GM21723 (cell line): ENCODE measurements around the gene TMEM8B.
A peak's percentile ranks its signal among the peaks of the same experiment; 100 is the strongest.

ENCODE experiments used
- ATAC-seq: cut with Tn5 transposase; IDR thresholded peaks from one replicate; pipeline ENCODE4 v1.9.1; 2021; ENCODE audit warnings: mild to moderate bottlenecking, moderate library complexity; ENCODE audit not compliant: unreplicated experiment

TMEM8B gene, protein sequence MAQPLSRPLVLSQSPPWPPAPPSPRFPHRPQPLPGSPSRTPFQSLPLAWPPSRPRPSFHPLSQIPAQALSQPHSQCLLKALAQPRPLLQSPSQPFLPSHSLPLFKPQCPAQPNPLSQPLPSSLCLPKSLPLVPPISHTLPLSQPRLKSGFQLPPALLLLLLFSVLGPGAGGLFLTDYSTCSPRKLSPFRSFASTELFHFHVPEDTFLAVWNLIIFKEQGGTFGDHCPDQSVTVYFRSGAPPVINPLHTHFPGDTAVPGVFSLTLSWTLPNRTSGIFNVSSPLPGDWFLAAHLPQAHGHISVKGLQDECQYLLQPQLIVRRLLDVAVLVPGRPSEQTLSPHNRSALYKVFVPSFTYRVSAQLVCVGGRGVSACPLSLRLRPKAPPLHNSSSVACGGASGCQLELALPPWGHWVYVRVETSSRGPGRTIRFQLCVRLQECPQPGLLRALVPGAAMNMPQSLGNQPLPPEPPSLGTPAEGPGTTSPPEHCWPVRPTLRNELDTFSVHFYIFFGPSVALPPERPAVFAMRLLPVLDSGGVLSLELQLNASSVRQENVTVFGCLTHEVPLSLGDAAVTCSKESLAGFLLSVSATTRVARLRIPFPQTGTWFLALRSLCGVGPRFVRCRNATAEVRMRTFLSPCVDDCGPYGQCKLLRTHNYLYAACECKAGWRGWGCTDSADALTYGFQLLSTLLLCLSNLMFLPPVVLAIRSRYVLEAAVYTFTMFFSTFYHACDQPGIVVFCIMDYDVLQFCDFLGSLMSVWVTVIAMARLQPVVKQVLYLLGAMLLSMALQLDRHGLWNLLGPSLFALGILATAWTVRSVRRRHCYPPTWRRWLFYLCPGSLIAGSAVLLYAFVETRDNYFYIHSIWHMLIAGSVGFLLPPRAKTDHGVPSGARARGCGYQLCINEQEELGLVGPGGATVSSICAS

DNA sequence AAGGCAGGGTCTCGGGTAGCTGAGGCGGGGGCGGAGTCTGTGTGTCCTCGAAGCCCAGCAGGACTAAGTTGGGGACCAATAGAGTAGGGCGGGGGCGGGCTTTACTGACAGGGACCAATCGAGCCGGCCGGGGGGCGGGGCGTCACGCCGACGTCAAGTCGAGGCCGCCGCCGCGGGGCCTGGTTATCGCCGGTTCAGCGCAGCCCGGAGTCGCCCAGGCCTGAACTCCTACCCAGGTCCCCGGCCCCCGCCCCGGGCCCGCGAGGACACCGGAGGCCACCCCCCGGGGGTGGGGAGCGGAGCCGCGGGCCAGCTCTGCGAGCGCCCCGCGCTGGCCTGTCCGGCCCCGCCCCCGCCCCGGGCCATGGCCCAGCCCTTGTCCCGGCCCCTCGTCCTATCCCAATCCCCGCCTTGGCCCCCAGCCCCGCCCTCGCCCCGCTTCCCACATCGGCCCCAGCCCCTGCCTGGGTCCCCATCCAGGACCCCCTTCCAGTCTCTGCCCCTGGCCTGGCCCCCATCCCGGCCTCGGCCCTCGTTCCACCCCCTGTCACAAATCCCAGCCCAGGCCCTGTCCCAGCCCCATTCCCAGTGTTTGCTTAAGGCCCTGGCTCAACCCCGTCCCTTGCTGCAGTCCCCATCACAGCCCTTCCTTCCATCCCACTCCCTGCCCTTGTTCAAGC lies at the start of gene TMEM8B:
Gene TMEM8B (plus strand): TSS at position 145 of the 680 bp plus-strand sequence. CDS start 220 bp downstream, at position 365.
- ATAC-seq, result peak; percentile 78

DNA sequence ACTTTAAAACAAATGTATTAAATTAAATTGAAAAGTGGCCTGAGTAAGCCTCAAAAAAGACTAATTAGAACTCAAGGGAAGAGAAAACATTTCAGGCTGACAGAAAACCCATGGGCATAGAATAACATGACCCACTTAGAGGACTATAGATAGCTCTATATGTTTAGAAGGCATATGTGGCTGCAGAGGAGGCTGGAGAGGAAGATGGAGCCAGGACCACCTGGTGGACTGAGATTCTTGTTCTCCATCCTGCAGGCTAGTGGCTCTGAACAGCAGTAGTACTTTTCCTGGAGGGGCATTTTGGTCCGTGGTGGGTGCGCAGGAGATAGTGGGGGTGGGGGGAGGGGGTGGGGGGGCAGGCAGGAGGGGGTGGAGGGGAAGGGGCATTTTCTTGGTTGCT lies 48.0 kb upstream of the TMEM8B start:
- no peak for ATAC-seq

DNA sequence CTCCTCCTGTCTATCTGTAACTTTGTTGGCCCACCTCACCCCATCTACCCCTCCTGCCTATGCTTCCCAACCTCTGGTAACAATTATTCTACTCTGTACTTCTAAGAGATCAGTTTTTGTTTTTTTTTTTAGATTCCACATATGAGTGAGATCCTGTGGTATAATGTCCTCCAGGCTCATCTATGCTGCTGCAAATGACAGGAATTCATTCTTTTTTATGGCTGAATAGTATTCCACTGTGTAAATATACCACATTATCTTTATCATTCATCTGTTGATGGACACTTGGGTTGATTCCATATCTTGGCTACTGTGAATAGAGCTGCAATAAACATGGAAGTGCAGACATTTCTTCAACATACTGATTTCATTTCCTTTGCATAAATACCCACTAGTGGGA lies 45.6 kb upstream of the TMEM8B start:
- ATAC-seq, result no peak

DNA sequence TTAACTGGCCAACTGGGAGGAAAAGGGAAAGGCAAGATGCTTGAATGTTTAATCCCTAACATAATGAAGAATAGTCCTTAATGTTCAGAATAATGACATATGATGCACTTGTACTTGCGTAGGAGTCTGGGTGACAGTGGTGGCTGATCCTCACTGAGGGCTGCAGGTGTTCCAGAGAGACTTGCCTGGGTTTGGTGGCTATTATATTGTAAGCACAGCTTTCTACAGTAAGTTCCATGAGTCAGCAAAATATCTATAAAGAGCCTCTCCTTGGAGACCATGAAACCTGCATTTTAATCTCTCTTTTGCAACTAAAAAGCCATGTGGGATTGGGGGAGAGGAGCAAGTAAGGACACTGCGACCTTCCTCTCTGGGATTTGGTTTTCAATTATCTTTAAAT lies 39.5 kb upstream of the TMEM8B start:
- no peak for ATAC-seq

DNA sequence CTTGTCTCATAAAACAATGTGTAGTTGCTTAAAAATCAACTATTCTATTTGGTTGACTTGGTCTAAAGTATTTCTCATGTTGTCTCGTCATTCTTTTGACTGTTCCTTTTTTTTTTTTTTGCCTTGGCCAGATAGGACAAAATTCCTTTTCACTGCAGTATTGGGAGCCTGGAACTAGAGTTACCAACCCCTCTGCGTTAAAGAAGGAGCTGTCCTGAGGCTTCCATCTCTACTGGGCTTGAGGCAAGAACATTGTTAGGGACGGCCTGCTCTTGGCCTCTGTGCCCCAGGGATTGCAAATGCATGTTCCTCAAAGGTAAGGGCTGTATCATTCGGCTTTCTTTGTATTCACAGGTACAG lies 39.0 kb upstream of the TMEM8B start:
- no peak for ATAC-seq

DNA sequence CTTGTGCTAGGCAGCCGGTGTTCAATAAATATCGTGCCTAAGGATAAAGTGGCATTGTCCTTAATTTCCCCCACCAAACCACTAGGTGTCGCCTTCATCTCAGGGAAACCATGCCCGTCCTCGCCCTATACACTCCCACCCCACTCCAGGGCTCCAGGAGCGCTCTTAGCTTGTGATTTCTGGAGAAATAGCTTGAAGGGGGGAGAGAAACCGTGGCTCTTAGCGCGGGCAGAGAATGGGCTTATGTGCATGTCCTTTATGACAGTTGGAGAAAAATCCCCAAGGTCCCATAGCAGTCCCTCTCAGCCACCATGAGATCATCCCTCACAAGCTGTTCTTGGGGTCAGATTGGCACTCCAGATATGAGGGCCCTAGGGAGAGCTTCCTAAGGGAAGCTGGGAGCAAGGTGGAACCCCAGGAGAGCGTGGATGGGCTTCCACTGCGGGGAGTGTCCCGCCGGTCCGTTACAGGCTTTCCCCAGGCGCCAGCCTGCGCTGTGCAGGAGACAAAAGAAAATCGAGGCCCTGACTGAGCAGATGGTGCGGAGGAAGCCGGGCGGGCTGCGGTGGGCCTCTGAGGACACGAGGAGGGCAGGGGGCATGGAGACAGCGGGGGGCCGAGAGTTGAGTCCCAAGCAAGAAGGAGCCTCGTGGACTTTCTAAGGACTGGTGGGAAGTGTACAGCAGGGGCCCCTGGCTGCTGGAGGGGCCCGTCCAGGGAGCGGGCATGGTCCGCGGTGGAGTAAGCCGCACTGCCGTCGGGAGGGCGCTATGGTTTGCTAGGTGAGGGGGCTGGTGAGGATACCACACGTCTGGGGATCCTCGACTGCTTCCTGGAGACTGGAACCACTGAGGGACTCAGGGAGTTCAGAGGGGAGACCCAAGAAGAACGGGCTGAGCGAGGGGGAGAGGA lies 38.4 kb upstream of the TMEM8B start:
- no peak for ATAC-seq

DNA sequence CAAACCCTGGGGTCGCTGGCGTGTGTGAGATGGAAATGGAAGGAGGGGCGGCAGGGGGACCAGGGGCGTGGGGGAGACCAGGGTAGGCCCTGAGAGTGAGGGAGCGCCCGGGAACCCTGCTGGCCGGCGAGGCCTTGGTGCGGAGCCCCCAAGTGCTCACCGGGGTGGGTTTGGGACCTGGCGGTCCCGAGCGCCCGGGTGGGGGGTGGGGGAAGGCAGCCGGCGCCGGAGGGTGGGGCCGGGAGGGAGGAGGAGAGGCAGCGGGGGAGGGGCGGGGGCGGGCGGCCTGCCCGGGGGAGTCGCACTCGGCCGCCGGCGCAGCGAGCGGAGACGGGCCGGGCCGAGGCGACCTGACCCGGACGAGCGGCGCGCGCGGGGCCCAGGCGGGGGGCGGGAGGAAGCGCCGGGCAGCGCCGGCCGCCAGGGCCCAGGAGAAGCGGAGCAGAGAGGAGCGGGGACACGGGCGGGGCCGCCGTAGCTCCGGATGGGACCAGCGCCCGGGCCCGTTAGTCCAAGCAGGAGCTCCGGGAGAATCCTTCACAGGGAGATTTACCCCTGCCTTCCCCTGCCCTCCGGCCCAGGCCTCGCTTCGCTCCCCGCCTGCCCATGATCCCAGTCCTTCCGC lies 37.6 kb upstream of the TMEM8B start, which contains the start of gene NPR2:
Gene NPR2 (plus strand): TSS at position 295 of the 625 bp plus-strand sequence. CDS start 818 bp downstream, outside the sequence.
- no peak for ATAC-seq

DNA sequence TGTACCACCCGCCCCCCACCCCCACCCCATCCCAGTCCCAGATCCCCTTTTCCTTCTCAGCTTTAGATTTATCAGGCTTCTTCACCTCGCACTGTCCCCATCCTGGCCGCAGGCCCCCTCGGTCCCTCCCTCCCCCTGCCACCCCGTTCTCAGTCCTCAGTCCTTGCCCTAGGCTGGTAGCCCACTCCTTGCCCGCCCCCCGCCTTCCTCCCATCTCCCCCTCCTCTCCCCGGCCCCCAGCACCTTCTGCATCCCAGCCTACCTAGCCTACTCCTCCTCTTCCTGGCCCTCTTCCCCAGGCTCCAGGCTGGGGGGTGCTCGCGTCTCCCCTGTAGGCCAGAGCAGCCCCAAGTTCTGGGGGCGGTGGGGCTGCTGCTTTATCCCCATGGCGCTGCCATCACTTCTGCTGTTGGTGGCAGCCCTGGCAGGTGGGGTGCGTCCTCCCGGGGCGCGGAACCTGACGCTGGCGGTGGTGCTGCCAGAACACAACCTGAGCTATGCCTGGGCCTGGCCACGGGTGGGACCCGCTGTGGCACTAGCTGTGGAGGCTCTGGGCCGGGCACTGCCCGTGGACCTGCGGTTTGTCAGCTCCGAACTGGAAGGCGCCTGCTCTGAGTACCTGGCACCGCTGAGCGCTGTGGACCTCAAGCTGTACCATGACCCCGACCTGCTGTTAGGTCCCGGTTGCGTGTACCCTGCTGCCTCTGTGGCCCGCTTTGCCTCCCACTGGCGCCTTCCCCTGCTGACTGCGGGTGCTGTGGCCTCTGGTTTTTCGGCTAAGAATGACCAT lies 36.8 kb upstream of the TMEM8B start:
- ATAC-seq, result no peak

DNA sequence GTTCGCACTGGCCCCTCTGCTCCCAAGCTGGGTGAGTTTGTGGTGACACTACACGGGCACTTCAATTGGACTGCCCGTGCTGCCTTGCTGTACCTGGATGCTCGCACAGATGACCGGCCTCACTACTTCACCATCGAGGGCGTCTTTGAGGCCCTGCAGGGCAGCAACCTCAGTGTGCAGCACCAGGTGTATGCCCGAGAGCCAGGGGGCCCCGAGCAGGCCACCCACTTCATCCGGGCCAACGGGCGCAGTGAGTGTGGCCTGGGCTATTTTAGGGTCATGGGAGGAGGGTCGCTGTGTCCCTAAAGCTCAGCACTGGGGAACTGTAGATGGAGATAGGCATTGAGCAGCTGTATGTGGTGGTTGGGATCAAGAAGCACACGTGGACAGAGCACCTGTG lies 36.2 kb upstream of the TMEM8B start:
- no peak for ATAC-seq

DNA sequence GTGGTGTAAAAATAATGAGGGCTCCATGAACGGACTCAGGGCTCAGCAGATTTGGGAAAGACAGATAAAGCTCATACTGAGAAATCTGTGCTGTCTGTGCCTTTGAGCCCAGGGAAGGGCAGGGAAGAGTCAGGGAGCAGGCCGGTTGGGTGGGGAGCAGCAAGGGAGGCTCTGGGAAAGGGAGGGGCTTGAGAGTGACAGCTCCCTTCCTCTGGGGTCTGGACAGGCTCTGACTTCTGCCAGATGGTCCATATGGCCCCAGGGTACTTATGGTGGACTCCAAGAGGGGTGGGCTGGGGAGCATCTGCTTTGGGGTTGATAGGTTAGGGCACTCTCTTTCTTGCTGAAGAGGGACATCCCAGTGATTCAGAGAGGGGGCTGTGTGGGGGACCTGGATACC lies 35.6 kb upstream of the TMEM8B start:
- no peak for ATAC-seq

DNA sequence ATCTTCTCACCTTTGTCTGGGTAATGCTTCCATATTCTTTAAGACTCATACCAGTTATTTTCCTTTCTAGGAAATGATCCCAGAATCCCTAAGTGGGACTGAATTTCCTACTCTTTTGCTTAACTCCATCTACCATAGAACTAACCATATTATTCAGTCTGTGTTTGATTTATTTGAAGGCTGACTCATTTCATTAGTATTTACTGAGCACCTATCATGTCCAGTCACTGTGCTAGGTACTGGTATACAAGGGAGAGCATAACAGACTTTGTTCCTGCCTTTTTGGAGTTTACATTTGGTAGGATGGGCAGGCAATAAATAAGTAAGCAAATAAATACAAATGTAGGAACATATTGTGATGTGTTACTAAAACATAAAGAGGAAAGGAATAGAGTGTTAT lies 33.3 kb upstream of the TMEM8B start:
- no peak for ATAC-seq

DNA sequence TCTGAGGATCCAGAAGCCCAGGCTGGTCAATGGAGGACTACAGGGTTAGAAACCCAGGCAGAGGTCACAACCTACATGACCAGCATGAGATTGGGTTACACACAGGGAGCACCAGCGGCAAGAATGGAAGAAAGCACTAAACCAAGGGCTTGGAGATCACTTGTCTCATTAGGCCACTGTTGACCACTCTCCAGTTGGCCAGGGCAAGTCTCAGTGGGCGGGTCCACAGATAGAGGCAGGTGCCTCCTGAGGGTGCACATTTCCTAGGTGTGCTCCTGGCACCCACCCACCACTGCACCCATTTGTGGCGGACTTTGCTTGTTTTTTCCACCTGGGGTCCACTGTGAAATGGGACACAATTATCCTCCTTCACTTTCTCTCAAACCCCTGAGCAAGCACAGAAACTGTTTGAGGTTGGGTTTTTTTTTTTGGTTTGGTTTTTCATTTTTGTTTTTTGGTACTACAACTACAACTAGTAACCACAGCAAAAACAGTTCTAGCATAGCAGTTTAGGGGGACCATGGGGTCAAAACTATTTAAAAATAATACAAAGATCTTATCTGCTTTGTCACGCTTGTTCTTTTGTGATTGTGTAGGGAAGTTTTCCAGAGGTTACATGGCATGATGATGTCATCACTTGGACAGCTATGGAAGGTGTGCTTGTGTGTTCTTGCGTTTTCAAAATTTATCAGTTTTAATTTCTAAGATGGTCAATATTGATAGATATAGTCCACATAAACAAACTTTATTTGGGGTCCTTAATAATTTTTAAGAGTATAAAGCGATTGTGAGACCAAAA lies 31.5 kb upstream of the TMEM8B start:
- ATAC-seq, result peak; percentile 49

DNA sequence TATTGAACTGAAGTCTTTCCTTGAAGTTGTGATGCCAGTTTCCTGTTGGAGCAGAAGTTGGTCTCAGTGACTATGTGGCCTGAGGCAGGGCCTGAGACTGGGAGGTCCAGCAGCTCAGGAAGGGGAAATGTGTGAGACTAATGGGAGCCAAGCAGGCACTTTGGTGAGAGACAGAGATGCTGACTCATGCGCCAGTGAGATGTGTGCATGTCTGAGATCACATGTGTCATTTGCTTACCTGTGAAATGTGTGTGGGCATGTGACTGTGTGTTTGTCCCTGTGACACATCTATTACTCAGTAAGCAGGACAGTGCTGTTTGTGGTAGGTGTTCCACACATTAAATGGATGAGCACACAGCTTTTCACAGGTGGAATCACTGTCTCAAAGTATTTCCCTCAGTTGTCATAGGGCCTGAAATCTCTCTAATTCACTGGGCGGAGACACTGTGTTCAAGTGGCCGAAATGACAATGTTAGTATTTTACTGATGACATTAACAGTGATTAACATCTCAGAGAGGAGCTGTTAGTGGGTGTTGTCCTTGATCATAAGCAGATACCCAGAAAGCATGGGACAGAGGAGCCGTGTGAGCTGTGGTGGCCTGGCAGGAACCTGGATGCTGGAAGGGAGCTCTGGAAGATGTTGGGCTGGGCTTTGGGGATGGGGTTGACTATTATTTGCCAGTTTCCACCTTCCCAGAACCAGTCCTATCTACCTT lies 30.2 kb upstream of the TMEM8B start:
- peak; percentile 58 for ATAC-seq

DNA sequence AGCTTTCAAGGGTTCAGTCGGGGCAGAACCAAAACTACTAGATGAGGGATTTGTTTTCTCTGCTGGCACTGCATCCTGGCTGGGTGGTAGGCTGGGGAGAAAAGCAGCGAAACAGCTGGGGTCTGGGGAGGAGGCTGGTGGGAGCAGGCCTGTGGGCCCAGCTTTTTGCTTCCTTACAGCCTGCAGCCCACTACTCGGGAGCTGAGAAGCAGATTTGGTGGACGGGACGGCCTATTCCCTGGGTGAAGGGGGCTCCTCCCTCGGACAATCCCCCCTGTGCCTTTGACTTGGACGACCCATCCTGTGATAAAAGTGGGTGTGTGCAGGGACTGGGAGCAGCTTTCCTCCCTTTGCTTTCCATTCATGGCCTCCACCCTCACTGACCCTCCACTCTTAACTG lies 28.5 kb upstream of the TMEM8B start:
- ATAC-seq, result no peak

DNA sequence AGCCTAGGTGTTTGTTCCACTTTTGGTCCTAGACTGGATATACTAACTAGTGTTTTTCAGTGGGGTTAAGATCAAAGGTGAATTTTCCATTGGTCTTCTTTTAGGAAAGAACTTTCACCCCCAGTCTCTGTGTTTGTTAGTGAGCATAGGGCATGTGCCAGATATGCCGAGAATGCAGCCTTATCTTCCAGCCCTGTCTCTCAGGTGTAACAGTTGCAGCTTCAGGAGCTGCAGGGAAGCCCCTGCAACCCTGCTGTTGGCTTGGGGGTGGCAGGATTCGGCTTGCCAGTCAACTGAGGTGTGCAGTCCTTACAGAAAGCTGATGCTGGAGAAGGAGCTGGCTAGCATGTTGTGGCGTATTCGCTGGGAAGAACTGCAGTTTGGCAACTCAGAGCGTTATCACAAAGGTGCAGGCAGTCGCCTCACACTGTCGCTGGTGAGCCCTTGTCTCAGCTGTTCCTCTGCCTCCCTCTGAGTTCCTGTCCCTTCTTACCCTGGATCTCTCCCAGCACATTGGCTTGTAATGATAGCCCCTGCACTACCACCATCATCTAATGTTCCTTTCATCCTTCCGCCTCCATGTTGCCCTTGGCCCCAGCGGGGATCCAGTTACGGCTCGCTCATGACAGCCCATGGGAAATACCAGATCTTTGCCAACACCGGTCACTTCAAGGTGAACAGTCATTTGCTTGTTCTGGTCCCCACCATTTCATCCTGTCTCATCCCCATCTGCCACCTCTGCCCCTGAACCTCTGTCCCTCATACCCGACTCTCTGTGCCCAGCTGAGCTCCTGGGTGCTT lies 27.5 kb upstream of the TMEM8B start:
- ATAC-seq, result no peak

DNA sequence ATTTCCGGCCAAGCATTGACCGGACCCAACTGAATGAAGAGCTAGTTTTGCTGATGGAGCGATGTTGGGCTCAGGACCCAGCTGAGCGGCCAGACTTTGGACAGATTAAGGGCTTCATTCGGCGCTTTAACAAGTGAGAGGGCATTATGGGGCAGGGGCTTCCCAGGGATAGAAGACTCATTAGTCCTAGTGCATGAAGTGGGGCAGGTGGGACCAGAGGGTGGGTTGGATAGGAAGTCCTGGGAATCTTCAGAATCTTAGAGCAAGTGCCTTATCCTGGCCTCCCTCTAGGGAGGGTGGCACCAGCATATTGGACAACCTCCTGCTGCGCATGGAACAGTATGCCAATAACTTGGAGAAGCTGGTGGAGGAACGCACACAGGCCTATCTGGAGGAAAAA lies 22.9 kb upstream of the TMEM8B start:
- ATAC-seq, result no peak

DNA sequence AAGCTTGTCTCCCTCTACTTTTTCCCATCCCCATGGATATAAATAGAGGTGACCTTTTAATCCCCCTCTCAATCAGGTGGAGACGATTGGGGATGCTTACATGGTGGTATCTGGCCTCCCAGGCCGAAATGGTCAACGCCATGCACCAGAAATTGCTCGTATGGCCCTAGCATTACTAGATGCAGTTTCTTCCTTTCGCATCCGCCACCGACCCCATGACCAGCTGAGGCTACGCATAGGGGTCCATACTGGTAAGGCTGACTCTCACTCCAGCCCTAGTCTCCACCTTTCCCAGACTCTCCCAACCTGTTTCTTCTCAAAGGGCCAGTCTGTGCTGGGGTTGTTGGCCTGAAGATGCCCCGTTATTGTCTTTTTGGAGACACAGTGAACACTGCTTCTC lies 20.6 kb upstream of the TMEM8B start:
- ATAC-seq, result no peak
